HuH-7.5 (cell line): ENCODE measurements around the gene CCDC180.
"Not testable (repeated sequence)": the region's sequence is repeated elsewhere in the genome, so short reads cannot be mapped to it uniquely, and the experiment has no call there.

ENCODE experiments used
- DNase-seq: peaks from one replicate; pipeline ENCODE4 v3.0.0; 2011; ENCODE audit warnings: low spot score

The CCDC180 gene

DNA sequence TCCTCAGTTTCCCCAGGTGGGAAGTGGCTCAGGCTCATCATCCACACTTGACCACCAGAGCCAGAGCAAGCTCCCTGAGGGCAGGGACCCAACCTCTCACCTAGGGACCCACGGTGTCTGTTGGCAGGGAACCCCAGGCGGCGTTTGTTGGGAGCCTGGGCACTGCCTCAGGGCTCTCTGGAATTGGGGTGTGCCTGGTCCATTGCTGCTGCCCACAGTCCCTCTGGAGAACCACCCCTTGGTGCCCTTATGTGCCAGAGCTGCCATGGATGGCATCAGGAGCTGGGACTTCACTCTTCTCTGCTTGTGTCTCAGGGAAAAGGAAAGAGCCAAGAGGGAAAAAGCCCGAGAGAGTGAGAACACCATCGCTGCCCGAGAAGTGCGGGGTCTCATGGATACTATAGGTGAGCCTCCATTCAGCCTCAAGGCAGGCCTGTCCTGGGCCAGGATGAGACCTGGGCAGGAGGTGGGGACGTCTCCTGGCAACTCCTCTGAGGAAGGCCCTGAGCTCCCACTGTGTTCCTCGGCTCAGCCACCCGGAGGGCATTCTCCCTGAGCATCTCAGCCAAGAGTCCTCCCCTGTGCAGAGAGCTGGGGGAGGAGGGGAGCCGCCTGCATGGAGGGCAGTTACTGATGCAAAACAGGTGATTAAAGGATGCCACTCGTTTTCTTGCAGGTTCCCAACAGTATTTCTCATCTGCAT is 4.5 kb downstream of the CCDC180 start:
- no peak for DNase-seq

DNA sequence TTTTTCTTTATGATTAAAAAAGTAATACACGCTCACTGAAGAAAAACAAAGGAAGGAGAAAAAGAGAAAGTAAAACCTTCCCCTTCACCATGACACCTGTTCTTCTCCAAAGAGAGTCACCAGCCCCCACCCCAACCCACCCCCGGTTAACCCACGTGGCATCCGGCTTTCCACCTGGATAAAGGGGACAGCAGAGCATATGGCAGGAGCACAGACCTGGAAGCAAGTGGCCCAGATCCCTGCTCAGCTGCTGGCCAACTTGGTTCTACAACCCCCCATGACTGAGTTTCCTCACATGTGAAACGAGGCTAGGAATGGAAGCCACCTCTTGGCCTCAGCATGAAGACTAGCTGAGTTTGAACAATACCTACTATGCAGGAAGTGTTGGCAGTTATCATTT is 5.1 kb downstream of the CCDC180 start:
- DNase-seq: no peak

GRCh38 chr9:97313243-97313642 is 5.8 kb downstream of the CCDC180 start:
- no peak for DNase-seq

GRCh38 chr9:97313746-97314145 is 6.3 kb downstream of the CCDC180 start:
- no peak for DNase-seq

DNA sequence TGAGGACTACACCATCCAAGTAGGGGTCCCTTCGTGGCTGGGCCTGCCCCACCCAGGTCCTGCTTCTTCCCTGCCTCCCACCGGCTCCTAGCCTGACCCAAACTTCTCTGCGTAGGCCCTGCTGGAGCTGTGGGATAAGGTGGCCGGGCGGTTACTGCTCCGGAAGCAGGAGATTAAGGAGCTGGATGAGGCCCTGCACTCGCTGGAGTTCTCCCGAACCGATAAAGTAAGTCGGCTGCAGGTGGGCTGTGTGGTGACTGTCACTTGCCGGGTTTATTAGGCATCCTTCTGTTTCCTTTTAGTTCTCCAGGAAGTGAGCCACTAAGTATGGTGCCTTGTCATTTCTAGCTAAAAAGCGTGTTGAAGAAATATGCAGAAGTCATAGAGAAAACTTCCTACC is 7.0 kb downstream of the CCDC180 start:
- DNase-seq: no peak

DNA sequence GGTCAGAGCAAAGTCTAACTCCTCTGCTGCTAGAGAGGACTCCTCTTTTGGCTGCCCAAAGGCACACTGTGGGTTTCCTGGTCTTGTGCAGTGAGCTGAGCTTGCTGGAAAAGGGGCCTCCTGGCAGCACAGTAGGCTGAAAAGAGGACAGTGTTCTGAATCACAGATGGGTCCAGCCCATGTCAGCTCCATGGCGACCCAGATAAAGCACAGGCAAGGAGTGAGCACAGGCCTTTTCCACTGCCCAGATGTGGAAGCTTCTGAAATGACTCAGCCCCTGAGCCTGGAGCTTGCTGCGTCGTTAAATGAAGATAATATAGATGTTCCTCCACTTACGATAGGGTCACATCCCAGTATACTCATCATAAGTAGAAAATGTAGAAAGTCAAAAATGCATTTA is 8.1 kb downstream of the CCDC180 start:
- no peak for DNase-seq

DNA sequence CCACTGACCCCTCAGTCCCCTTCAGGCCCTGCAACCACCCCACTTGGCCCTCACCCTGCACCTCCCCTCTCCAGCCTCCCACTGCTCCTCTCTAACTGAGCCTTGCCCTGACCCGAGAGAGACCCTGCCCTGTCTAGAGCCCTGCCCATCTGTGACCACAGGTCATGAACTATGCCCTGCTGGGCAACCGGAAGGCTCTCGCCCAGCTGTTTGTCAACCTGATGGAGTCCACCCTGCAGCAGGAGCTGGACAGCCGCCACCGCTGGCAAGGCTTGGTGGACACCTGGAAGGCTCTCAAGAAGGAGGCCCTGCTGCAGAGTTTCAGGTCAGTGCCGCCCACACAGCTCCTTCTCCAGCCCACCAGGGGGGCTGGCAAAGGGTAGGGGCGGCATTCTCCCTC is 9.4 kb downstream of the CCDC180 start:
- DNase-seq: no peak

- no peak for DNase-seq
Measured at GRCh38 chr9:97318433-97318832, 11.0 kb downstream of the CCDC180 start.

- DNase-seq: no peak
Measured at GRCh38 chr9:97319395-97319794, 11.9 kb downstream of the CCDC180 start.

DNA sequence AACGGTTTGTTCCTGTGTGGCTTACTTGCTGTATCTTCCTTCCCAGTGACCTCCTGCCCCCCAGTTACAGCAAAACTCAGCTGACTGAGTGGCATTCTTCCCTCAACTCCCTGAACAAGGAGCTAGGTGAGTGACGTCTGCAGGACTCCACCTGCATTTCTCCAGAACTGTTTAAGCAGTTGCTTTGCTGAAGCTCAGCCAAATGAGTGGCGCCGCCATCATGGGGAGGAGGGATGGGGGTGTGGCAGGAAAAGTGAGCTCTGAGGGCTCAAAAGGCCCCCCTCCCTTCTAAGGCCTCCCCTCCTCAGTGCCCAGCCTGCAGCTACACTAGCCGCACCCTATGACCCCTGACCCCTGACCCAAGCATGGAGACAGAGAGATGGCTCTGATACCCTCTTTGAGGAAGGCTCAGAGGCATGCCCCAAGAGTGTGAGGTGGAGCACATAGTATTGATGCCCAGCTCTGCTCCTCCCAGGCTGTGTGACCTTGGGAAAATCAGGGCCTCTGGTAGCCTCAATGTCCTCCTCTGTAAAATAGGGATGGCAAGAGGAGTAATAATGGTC is 12.7 kb downstream of the CCDC180 start:
- no peak for DNase-seq

DNA sequence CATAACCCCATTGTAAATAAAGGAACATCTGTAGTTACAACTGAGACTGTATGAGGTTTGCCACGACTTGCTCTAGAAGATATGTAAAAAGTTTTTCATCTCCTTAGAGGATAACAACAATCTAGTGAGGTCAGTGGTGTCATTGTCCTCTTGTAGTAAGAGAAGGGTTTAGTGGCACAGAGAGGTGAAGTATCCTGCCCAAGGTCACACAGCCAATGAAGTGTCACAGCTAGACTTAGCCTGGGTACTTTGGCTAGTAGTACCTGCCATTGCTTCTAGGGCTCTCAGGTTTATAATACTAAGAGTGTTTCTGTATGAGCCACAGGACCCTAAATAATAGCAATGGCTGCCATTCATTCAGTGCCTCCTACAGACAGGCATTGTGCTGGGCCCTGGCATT is 13.8 kb downstream of the CCDC180 start:
- DNase-seq: no peak

DNA sequence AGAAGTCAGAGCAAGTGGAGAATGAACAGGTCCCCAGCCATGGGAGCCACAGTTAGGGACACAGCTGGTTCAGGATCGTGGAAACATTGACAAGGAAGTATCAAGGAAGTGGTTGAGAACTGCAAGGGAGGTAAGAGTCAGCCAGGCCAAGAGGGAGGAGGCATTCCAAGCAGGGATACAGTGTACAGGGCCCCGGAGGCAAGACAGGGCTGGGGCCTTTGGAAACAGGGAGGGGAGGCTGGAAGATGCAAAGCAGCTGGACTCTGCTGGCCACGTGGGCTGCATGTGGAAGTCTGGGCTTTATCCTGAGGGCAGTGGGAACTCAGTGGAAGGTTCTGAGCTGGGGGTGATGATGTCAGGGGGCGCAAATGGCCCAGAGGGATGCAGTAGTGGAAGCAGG is 14.2 kb downstream of the CCDC180 start:
- no peak for DNase-seq

DNA sequence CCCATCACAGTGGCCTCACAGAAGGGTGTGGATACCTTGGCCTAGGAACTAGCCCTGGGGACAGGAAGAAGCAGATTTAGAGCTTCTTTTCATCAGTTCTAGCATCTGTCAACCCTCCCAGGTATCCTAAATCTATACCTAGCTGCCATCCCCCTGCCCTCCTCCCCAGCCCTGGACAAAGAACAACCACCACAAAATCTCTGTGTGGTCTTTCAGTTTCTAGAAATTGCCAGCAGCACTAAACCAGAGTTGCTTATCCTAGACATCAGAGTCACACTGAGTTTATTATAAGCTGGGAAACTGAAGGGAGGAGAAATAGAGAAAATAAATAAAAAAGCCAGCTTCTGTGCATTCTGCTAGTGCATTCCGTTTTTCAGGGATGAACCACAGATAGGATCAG is 14.6 kb downstream of the CCDC180 start:
- no peak for DNase-seq

DNA sequence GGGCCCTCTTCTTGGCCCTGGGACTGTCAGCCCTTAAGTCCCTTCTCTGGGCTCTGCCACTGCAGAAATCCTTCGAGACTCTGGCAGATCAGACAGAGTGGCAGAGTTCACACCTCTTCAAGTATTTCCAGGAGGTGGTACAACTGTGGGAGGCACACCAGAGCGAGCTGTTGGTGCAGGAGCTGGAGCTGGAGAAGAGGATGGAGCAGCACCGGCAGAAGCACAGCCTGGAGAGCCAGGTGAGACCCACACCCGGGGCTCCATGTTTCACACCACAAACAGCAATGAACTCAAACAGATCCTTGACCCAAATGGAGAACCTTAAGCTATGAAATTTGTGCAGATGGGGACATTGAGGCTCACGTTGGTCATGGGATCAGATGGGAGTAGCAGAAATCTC is 17.5 kb downstream of the CCDC180 start:
- DNase-seq: no peak

DNA sequence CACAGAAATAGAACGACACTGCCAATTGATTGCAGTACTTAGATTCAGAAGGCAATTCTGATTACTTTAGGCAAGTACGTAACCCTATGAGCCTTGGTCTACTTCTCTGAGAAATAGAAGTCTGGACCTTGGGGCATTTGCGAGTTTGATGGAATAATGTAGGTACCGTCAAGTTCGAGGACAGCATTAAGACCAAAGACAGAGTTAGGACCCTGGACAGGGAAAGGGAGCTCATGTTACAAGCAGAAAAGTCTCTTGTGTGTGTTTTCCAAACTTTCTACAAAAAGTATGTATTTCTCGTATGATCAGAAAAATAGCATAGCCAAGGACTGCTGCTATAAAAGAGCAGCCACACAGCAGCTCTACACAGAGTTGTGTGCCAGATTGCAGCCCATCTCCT is 20.1 kb downstream of the CCDC180 start:
- DNase-seq: no peak

- DNase-seq: no peak
Measured at GRCh38 chr9:97332993-97333392, 25.5 kb downstream of the CCDC180 start.

DNA sequence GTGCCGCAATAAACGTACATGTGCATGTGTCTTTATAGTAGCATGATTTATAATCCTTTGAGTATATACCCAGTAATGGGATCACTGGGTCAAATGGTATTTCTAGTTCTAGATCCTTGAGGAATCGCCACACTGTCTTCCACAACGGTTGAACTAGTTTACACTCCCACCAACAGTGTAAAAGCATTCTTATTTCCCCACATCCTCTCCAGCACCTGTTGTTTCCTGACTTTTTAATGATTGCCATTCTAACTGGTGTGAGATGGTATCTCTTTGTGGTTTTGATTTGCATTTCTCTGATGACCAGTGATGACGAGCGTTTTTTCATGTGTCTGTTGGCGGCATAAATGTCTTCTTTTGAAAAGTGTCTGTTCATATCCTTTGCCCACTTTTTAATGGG is 28.2 kb downstream of the CCDC180 start:
- DNase-seq: not testable (repeated sequence)

DNA sequence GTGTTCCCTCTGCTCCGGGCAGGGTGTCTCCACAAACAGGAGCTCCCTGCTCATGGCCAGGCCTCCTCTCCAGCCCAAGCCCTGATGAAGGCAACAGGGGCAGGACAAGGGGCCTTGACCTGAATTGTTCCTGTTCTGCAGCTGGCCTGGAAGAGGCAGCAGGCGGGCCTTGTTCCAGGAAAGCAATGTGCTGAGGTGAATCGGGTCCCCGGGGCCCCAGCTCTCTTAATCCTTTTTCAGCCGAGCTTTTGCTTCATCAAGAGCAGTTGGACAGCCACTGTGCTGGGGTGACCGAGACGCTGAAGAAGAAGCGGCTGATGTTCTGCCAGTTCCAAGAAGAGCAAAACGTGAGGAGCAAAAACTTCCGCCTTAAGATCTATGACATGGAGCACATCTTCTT is 41.4 kb downstream of the CCDC180 start:
- DNase-seq: no peak

- DNase-seq: no peak
Measured at GRCh38 chr9:97349400-97349799, 41.9 kb downstream of the CCDC180 start.

DNA sequence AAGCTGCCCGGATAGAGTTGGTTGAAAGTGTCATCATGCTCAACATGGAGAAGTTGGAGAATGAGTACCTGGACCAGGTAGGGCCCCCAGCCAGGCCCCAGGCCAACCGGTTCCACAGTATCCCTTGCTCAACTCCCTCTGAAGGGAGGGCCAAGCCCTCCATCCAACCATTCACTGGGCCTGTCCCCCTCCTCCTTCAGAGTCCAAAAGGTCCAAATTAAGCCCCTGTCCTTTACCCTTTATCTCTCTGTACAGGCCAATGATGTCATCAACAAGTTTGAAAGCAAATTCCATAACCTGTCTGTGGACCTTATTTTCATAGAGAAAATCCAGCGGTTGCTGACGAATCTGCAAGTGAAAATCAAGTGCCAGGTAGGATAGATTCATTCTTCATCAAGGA is 47.2 kb downstream of the CCDC180 start:
- DNase-seq: no peak

- no peak for DNase-seq
Measured at GRCh38 chr9:97357056-97357455, 49.6 kb downstream of the CCDC180 start.
